Measurements from ENCODE around the gene POM121.
"Not testable (repeated sequence)": the region's sequence is repeated elsewhere in the genome, so short reads cannot be mapped to it uniquely, and the experiment has no call there.

Gene POM121

DNA sequence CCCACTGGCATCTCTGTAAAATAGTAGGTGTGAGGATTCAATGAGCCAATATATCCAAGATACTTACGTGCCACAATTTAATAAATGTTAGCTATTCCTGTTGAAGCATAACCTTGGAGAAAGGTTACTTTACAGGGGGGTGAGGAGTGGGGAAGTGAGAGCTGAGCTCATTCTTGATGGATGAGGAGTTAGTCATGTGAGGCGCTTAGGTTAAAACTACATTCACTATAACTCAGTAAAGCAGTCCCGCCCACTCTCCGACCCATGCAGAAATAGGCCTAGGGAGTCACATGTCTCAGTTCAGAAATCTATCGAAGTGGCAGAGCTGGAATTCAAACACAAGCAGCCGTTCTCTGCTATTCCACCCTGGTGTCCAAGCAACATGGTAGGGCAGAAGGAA, 25.5 kb downstream of the POM121 start:
- DNase-seq: not testable (repeated sequence)

DNA sequence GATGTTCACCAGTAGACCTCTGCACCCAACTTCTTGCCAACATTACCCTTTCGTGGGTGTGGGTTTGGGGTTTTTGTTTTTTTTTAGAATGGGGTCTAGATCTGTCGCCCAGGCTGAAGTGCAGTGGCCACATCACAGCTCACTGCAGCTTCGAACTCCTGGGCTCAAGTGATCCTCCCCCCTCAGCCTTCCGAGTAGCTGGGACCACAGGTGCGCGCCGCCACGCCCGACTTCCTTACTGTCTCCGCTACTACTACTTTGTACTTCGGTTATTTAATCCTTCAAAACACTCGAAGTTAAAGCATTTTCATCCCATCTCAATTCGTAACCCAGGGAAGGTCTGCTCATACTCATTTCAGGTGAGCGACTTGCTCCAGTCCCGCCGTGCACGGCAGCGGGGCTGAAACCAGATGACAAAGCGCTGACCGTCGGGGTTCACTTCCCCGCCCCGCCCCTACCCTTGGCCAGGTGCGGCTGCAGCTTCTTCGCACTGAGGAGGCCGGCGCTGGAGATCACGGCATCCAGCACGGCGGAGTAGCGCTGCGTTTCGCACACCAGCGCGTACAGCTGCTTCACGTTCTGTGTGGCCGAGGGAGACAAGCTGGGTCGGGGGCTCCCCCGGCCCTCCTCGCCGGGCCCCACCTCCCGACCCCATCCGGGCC, 29.1 kb downstream of the POM121 start:
- DNase-seq: not testable (repeated sequence)

DNA sequence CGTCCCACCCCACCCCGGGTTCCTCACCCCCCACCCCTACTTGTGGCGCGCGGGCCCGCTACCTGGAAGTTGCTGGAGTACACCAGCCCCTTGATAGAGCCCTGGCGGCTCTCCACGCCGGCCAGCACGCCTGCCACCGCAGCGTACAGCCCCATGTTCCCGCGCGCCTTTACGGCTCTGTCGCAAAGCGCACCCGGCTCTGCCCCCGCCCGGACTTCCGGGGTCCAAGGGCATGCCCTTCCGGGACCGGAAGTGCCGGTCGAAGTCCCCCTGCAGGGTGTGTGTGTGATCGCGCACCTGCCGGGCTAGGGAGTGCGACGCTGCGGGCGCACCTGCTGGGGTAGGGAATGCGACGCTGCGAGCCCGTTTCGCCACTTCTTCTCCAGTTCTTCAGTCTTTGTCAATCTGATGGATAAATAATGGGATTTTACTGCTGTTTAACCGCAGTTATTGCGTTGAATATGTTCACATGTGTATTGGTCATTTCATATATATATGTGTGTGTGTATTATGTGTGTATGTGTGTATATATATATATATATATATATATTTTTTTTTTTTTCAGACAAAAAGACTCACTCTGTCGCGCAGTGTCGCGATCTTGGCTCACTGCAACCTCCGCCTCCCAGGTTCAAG, 29.8 kb downstream of the POM121 start:
- not testable (repeated sequence) for DNase-seq

DNA sequence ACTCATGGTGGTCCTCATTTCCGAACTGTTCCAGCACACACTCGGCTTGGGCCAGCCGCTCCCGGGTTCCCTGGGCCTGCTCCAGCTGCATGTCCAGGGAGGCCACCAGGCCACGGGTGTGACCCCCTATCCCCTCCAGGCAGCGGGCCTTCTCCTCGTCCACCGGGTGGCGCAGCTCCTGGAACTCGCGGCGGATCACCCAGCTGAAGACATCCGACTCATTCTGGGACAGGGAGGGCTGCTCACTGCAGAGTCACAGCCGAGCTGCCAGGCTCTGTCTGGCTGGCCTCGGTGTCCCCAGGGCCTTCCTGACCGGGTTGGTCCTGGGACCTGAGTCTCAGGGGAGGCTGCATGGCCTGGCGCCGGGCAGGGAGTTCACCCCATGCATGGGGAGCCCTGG, 35.1 kb downstream of the POM121 start:
- not testable (repeated sequence) for DNase-seq

DNA sequence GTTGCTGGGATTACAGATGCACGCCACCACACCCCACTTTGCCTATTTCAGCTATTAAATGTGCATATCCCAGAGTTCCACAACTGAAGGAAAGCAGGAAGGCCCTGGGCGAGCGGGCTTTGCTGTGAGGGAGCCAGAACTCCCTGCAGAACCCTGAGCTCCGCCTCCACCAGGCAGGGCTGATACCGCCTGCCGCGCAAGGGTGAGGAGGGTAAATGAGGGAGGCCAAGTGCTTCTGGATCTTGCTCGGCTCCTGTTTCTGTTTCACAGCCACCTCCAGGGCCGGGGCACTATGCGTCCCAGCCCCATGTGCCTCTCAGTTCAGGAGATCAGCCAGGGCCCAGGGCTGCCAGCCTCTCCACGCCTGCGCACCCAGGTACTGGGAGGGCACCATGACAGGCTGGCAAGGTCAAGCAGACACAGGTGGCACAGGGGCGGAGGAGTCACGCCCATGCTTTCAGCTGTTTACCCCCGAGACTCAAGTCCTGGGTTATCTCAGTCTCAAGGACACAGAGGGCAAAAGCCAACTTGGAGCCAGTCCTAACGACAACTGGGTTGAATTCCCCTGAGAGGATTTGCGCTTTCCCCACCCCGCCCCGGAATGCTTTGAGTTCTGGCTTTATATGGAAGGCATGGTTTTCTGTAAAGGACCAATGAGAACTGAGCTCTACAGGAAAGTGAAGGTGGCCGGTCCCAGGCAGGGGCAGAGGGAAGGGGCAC, 35.9 kb downstream of the POM121 start:
- not testable (repeated sequence) for DNase-seq

DNA sequence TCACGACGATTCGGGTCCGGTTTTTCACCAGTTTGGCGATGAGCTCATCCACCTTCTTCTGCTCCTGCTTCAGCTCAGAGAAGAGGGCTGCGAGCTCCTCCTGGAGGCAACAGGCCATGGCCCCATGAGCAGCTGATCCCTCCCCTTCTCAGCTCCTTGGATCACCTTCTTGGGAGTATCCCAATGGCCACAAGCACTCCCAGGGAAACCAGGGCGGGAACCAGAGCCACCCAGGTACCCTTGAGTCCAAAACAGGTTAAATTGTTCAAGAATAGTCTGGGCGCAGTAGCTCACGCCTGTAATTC, 36.4 kb downstream of the POM121 start:
- DNase-seq: not testable (repeated sequence)

DNA sequence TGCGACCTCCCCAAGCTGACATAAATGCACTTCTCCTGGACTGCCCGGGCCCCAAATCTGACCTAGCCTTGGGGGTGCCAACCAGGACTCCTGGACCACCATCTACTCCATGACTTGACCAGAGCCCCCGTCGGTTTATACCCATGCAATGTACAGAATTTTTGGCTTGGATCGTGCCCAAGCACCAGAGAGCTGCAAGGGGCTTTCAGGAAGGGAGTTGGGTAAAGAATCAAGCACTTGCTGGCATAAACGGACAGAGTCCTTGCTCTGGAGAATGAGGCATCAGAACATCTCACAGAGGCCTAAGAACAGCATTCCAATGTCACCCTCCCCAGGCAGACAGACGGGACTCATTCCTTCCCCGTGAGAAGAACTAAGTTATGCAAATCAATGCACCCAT, 38.2 kb downstream of the POM121 start:
- DNase-seq: not testable (repeated sequence)

DNA sequence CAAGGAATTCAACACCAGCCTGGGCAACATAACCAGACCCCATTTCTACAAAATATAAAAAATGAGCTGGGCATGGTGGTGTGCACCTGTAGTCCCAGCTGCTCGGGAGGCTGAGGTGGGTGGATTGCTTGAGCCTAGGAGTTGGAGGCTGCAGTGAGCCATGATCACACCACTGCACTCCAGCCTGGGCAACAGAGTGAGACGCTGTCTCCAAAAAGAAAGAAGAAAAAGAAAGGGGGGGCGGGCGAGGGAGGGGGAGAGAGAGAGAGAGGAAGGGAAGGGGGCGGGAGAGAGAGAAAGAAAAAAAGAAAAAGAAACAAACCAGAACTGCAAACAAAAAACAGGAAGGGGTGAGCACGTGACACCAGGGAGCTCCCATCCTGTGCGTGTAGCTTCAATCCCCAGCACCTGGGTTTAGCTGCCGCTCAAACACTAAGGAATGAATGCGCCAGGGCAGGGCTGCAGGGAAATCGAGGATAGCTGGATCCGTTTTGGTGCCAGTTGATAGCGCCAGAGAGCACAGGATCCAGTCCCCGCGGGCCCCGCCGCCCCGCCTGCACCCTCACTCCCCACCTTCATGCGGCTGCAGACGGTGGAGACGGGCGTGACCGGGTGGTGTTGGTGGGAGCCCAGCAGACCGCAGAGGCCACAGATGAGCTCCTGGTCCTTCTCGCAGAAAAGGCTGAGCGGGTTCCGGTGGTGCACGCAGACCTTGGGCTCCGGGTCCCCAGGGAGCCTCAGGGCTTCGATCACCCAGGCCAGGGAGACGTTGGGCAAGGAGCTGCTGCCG, 40.5 kb downstream of the POM121 start:
- not testable (repeated sequence) for DNase-seq

DNA sequence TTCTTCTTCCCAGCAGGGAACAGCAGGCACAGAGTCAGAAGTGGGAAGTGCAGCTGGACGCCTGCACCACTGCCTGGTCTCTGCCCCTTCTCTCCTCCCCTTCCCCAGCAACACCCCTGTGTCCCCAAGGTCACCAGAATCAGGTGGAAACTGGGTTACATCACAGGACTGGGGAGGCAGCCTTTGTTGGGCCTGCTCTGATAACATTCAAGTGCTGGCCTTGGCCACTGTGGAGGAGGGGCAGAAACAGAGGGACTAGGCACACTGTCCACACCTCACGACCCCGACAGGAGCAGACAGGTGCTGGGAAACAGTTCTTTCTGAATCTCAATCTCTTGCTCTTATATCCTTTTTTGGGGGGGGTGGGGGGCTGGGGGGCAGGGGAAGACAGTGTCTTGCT, 42.0 kb downstream of the POM121 start:
- DNase-seq: not testable (repeated sequence)

DNA sequence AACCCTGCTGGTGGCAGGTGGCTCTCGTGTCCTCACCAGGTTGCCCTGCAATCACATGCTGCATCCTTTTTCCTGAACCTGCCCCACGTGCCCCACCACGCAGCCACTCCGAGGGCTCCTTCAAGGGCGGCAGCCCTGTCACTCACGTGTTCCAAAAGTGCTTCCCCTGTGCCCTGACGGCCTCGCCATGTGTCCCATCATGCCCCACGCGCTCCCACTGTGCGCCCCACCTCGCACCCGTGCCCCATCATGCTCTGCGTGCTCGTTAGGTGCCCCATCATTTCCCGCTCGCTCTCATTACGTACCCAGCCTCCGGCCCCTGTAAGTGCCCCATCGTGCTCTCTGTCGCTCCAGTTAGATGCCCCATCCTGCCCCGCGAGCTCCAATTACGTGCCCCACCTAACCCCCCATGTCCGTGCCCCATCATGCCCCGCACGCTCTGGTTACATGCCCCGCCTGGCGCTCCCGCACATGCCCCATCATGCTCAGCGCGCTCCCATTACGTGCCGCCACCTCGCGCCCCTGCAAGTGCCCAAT, 44.2 kb downstream of the POM121 start, which contains the start of gene TRIM74:
Gene TRIM74 (minus strand): TSS at position 487 of the 537 bp plus-strand sequence. CDS start 3,309 bp downstream, outside the sequence.
- not testable (repeated sequence) for DNase-seq

DNA sequence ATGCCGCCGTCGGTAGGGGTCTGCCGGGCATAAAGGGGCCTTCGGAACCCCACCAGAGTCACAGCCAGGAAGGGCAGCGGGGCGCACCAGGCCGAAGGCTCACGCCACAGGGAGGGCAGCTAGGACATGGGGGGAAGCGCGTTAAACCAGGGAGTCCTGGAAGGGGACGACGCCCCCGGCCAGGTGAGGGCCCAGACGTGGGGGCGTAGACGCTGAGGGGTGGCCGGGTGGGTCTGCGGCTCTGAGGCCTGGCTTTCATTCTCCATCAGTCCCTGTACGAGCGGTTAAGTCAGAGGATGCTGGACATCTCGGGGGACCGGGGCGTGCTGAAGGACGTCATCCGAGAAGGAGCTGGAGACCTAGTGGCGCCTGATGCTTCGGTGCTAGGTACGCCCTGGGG, 44.8 kb downstream of the POM121 start:
- not testable (repeated sequence) for DNase-seq

DNA sequence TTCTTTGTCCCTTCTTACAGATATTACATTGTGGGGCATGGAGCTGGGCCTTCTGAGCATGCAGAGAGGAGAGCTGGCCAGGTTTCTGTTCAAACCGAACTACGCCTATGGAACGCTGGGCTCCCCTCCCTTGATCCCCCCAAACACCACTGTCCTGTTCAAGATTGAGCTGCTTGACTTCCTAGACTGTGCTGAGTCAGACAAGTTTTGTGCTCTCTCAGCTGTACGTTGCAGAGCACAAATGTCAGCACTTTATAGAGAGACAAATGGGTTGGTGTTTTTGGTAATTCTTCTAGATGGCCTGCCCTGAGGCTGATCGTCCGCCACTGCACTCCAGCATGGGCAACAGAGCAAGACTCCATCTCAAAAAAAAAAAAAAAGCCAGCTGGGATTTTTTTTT, 46.6 kb downstream of the POM121 start:
- not testable (repeated sequence) for DNase-seq

DNA sequence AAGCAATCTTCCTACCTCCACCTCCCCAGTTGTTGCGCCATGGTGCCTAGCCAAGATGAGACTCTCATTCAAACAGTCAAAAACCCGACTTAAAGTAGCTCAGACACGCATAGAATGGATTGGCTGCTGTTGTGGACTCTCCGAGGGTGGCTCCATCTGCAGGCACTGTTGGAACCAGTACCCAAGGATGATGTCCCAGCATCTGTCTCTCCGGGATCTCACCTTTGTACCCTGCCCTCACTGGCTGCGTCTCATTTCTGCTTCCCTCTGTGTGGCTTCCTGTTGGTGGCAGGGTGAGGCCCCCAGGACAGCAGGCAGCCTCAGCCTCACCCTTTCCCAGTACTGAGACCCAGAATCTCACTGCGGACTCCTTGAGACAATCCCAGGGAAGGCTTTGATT, 49.9 kb downstream of the POM121 start:
- DNase-seq: not testable (repeated sequence)

DNA sequence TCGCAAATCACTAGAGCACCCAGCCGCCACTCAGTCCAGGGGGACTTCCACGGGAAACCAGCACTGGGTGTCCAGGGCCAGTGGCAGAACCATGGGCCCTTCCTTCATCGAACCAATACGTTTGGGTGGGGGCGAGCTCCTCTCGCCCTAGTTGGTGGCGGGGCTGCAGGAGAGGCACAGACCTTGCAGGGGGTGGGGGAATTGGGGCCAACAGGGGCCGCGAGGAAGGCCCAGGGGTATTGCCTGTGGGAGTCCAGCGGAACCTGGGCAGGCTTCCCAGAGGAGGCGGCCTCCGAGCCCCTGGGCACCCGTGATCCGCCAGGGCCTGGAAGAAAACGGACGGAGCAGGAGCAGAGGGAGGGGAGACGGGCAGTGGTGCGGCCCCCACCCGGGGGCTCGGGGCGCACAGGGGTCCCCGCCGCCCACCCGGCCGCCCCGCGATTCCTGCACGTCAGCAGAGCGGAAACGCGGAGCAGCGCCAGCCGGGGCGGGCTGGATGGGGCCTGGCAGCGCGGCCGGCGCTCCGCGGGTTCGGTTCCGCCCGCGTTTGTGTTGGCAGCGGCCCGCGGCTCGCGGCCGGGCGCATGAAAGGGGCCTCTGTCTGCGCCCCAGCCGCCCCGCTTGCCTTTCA, 50.9 kb downstream of the POM121 start:
- not testable (repeated sequence) for DNase-seq

DNA sequence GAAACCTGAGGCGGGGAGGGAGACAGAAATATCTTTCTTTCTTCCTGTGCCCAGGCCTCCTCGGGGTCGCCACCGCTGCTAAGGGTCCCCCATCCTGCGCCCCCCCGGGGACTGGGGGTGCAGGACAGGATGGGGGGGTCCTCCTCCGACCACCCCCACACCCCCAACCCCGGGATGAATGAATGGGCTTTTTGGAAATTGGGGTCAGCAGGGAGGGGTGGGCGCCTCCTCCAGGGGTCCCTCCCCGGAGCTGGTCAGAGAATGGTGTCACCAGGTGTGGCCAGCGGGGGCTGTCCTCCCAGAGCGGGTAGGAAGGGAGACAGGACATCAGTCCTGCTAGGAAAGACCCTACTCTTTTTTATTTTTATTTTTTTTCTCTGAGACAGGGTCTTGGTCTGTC, 51.5 kb downstream of the POM121 start:
- DNase-seq: not testable (repeated sequence)

DNA sequence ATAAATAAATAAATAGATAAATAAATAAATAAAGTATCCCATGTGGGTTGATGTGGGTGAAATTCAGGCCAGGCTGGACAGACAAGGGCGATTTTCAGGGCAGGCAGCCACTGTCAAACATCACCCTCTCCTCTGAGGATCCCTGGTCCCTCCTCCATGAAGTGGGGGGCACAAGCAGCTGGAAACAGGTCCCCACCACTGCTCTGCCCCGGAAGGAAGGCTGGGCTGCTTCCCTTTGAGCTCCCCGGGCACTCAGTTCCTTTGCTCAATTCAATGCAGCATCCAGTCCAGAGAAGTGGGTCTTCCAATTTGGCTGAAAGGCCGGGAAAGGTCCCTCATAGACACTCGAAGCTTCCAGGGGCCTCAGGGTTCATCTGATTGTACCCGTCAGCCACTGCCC, 55.5 kb downstream of the POM121 start:
- DNase-seq: not testable (repeated sequence)

DNA sequence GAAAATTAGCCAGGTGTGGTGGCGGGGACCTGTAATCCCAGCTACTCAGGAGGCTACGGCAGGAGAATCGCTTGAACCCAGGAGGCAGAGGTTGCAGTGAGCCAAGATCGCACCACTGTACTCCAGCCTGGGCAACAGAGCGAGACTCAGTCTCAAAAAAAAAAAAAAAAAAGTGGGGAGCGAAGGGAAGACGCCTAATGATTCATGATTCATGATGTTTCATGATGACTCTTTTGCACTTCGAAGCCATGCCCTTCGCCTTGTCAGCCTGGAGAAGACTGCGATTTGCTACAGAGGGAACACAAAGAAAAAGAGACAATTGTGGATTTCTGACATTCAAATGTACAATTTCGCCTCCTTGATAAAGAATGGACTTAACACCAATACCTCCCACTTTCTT, 57.2 kb downstream of the POM121 start:
- DNase-seq: not testable (repeated sequence)

DNA sequence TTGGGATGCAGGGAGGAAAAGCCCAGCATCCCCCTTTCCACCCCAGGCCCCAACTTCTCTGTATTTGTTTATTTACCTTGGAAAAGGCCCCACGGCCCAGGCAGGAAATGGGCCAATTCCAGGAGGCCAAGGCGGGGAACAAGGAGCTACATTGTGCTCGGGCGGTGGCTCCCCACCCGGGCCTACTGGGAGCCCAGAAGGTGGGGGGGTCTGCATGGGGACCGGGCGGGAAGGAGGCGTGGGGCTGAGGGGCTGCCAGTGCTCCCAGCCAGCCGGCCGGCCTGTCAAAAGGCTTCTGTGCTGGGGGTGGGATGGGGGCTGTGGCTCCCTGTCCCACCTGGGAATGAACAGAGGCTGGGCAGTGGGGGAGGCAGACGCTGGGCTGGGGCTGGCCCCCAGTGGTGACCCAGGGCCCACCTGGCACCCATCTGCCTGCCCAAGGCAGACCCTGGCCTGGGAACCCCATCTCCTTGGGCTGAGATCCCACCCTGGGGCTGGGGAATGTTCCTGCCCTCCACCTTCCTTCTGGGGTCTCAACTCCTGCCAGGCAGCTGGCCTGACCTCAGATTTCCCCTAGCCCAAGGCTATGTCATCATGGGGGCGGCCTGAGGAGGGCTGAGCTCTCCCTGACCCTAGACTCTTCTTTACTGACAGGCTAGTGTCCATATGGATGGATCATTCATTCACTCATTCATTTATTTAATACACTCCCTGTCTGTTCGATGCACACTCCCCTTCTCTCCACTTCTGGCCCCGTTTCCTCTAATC, 65.4 kb downstream of the POM121 start:
- DNase-seq: not testable (repeated sequence)

DNA sequence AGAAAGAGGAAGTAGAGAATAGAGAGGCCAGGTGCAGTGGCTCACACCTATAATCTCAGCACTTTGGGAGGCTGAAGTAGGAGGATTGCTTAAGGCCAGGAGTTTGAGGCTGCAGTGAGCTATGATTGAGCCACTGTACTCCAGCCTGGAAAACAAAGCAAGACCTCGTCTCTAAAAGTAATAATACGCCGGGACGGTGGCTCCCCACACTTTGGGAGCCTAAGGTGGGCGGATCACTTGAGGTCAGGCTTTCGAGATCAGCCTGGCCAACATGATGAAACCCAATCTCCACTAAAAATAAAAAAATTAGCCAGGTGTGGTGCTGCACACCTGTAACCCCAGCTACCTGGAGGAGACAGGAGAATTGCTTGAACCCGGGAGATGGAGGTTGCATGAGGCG, 70.6 kb downstream of the POM121 start:
- not testable (repeated sequence) for DNase-seq

DNA sequence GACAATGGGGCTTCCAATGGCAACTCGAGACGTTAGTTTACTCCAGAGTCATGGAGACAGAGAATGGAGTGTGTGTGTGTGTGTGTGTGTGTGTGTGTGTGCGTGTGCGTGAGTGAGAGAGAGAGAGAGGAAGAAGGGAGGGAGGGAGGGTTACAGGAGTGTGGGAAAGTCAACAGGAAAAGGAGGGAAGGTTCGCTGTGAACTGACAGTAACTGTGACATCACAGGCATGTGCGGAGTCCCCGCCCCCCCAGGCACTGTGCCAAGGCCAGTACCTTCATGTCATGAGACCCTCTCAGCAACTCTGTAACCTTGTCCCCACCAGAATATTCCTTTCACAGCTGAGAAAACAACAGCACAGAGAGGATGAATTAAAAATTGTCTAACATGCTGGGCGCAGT, 72.6 kb downstream of the POM121 start:
- DNase-seq: not testable (repeated sequence)

DNA sequence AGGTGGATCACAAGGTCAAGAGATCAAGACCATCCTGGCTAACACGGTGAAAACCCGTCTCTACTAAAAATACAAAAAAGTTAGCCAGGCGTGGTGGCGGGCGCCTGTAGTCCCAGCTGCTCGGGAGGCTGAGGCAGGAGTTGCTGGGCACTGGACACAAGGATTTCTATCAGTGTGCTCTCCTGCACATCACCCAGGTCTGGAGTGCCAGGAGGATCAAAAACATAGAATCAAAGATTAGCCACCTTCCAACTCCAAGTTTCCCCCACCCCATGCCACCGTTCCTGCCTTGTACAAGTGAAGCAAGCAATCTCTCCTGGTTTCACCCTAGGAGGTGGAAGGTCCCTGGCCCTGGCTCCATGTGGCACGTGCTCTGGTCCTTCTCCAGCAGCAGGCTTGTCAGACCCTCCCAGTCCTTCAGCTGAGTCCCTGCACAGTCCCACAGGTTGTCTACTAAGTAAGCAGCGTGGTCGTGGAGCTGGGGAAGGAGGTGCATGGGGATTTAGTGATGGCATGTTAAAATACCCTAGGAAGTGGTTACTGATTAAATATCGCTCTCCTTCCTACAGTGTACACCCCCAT, 73.1 kb downstream of the POM121 start:
- not testable (repeated sequence) for DNase-seq

All from NCI-H2029 treated with DMSO at 0.1 percent for 48 hours (cell line).